GM10266 (cell line): ENCODE data around the gene OR7A5.

ENCODE experiments used
- DNase-seq: peaks from one replicate; pipeline ENCODE4 v3.0.0; 2012; ENCODE audit errors: extremely low spot score
- TF ChIP-seq, protein P1 (sequence below): IDR thresholded peaks from 2 replicates; pipeline ENCODE4 v1.5.1; 2012; ENCODE audit warnings: mild to moderate bottlenecking, low read depth; ENCODE audit not compliant: control insufficient read depth, insufficient read depth; ENCODE audit errors: missing control alignments

The OR7A5 gene

DNA sequence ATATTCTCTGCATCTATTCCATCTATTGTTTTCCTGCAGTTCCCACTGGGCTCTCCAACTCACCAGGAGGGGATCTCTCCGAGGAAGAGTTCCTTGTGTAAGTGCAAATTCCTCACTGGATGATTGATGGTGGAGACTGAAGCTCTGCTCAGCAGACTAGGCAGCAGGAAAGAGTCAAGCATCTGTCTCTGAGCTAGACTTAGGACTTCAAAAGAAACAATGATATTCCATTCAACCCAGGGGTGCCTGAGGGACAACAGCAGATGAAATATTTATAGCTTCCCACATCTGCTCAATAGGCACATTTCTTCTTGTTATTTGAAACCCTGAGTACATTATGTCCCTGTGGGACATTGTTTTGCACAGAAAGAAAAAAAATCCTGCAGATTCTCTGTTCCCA lies at the start of gene OR7A5, which contains the start of gene OR7C1:
OR7A5 (minus strand) TSS at position 175 of the 400 bp plus-strand sequence. CDS start 6,944 bp downstream, outside the sequence.
OR7C1 (minus strand) TSS at position 175 of the 400 bp plus-strand sequence. CDS start 35,049 bp downstream, outside the sequence.
- TF ChIP-seq, protein P1, sequence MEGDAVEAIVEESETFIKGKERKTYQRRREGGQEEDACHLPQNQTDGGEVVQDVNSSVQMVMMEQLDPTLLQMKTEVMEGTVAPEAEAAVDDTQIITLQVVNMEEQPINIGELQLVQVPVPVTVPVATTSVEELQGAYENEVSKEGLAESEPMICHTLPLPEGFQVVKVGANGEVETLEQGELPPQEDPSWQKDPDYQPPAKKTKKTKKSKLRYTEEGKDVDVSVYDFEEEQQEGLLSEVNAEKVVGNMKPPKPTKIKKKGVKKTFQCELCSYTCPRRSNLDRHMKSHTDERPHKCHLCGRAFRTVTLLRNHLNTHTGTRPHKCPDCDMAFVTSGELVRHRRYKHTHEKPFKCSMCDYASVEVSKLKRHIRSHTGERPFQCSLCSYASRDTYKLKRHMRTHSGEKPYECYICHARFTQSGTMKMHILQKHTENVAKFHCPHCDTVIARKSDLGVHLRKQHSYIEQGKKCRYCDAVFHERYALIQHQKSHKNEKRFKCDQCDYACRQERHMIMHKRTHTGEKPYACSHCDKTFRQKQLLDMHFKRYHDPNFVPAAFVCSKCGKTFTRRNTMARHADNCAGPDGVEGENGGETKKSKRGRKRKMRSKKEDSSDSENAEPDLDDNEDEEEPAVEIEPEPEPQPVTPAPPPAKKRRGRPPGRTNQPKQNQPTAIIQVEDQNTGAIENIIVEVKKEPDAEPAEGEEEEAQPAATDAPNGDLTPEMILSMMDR: no peak
- no peak for DNase-seq

DNA sequence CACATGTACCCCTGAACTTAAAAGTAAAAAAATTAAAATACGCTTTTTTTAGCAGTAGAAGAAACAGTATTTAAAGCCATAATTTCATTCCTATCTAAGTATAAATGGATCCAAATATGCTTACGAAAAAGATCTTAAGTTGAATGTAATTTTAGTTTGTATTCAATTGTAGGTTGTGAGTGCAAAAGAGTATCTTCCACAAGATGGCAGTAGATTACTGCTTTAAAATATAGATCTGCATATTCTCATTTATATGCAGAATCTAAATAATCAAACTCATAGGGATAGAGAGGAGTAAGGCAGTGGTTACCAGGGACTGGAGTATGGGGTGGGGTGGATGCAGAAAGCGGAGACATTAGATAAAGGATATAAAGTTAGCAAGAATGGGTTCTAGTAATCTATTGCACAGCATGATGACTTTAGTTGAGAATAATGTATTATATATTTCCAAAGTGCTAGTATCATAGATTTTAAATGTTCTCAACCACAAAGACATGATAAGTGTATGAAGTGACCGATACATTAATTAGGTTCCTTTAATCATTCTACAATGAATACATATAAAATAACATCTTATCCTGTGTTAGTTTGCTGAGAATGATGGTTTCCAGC lies 36.7 kb upstream of the OR7A5 start:
- TF ChIP-seq, protein P1: peak; percentile 37
- DNase-seq: peak; percentile 21

DNA sequence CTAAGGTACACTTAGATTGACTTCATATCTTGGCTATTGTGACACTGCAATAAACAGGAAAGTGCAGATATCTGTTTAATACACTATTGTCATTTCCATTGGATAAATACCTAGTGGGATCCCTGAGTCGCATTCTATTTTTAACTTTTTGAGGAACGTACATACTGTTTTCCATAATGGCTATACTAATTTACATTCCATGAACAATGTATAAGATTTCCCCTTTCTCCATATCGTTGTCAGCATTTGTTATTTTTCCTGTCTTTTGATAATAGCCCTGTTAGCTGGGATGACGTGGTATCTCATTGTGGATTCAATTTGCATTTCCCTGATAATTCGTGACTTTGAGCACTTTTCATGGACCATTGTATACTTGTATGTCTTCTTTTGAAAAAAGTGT lies 33.5 kb upstream of the OR7A5 start:
- TF ChIP-seq, protein P1: no peak
- no peak for DNase-seq

DNA sequence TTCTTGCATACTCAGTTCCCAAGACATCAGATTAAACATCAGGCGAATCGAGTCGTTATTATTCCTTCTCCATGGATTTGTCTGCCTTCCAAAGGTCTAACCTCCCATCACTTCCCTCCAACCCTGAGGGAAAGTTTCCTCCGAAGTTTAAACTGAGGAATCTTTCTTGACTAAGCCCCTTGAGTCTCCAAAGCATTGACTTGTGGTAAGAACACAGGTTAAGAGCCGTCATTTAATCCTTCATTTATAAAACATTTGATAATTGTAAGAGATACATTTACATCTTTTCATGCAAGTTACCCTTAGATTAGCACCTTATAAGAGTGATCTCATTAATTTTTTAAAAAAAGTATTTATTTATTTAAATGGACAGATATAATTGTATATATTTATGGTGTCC lies 13.8 kb upstream of the OR7A5 start, which contains the start of gene OR7A10:
OR7A10 (minus strand) TSS at position 101 of the 400 bp plus-strand sequence. CDS start 7,045 bp downstream, outside the sequence.
- DNase-seq: no peak
- TF ChIP-seq, protein P1: no peak

DNA sequence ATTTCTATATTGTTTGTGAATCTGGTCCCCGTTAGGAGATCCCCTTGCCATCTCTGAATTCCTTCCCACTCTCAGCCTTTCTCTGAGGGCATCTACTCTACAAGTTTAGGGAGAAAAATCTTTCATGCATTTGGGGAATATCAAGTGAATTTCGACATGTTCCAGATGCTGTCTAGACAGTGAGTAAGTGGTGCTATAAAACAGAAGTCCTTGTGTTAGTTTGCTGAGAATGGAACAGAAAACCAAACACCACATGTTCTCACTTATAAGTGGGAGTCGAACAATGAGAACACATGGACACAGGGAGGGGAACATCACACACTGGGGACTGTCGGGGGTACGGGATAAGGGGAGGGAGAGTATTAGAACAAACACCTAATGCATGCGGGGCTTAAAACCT lies 8.6 kb upstream of the OR7A5 start:
- no peak for DNase-seq
- TF ChIP-seq, protein P1: no peak

DNA sequence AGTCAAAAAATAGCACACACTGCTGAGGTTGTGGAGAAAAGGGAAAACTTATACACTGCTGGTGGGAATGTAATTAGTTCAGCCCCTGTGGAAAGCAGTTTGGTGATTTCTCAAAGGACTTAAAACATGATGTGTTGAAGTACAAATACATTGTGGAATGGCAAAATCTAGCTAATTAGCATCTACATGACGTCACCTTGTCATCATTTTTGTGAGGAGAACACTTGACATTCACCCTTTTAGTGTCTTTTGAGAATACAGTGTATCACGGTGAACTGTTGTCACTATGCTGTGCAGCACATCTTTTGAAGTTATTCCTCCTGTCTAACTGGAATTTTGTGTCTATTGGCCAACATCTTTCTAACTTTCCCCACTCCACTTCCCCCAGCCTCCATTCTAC lies 8.2 kb upstream of the OR7A5 start:
- DNase-seq: no peak
- TF ChIP-seq, protein P1: no peak

DNA sequence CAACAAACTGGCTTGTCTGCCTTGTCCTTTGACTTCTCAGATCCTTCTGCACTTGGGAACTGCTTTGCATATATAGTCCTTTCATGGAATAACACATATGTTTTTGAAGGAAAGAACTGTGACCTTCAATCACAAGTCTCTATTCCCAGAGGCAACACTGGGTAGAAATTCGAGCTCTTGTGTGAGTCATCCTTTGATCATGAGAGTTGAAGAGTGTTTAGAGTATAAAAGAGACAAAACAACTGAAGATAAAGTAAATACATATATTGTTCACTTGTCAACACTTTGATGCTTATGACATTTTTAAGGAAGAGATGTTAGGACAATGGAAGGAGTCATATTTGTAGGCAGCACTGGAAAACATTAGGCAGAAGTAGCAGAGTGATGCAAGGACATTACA lies 5.2 kb upstream of the OR7A5 start:
- TF ChIP-seq, protein P1: no peak
- no peak for DNase-seq
